GM12878 (cell line): ENCODE measurements around the gene PCDHGC3.

Source experiments
- ZNF274 ChIP-seq: IDR thresholded peaks from one replicate; pipeline ENCODE4 v1.8.0; 2011; ENCODE audit not compliant: insufficient read length, insufficient read depth
- TF ChIP-seq, protein P1 (sequence below): IDR thresholded peaks from 2 replicates; pipeline ENCODE4 v1.6.1; 2012; ENCODE audit warnings: low read depth, low read length, improper control_type of control experiment

DNA sequence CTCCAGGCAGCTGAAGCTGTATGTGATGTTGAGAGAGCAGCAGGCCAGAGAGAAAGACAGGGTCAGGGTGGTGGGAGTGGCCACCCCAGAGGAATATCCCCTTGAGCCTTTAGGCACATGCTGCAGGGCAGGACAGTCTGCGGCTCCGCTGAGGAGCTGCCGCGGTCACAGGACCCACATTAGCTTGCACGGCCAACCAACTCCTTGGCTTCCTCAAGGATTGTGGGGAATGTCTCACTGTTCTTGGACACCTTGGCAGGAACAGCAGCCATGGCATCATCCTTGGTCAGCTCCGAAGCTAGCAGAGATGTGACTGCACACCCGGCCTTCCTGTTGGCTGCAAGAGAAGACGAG, 40.9 kb downstream of the PCDHGC3 start:
- TF ChIP-seq ZNF274, result no peak
- TF ChIP-seq, protein P1, sequence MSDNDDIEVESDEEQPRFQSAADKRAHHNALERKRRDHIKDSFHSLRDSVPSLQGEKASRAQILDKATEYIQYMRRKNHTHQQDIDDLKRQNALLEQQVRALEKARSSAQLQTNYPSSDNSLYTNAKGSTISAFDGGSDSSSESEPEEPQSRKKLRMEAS, result no peak
